ENCODE measurements around the gene OSBPL10.

OSBPL10 gene

GRCh38 chr3:31848163-31848818, 132.8 kb downstream of the OSBPL10 start:
- H3K27me3 ChIP-seq, result no peaks in the 10 kb centered on the region
- TF ChIP-seq CTCF (IDR thresholded peaks at IDR 0.05), result no peak
- intact Hi-C loops (cut with DNase I; ENCODE audit: low total_unique reads), result no loop called here
- DNase-seq, result no peak
- H3K9me3 ChIP-seq, result no peaks in the 10 kb centered on the region
- peaks cover 0 to 4% (median 0%) of the 10 kb centered on the region in 3 donors for H3K36me3 ChIP-seq
- no peak overlapping the region for H3K4me3 ChIP-seq
- peaks cover 0 to 5% (median 1%) of the 10 kb centered on the region in 4 donors for H3K4me1 ChIP-seq
- H3K27ac ChIP-seq, result no peak overlapping the region

- intact Hi-C loops (cut with DNase I; ENCODE audit: low total_unique reads), result no loop called here
- Histone ChIP-seq H3K4me1 (peaks cover 0 to 5% (median 1%) of the 10 kb centered on the region in 4 donors), H3K36me3 (peaks cover 0 to 4% (median 0%) of the 10 kb centered on the region in 3 donors), H3K9me3 (no peaks in the 10 kb centered on the region), H3K27me3 (no peaks in the 10 kb centered on the region), H3K27ac (no peak overlapping the region), H3K4me3 (no peak overlapping the region)
- TF ChIP-seq CTCF (IDR thresholded peaks at IDR 0.05), result no peak
- no peak for DNase-seq
Measured at GRCh38 chr3:31847760-31848159, 133.3 kb downstream of the OSBPL10 start.

DNA sequence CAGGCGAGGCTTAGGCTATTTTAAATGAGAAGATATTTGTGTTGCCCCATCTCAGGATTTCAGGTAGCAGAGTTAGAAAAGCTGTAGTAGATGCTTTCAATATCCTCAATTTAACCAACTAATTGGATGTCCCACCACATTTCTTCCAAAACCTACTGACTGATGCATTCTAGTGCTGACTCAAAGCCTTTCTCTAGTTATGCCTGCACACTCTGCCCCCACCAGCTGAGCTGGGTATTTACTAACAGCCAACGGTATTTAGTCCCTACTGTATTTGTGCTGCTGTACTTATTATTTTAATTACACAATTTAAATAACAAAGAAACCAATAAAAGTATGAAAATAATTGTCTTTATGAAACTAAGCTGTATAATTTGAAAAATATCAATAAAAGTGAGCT, 139.5 kb downstream of the OSBPL10 start:
- Histone ChIP-seq H3K36me3 (no peaks in the 10 kb centered on the region), H3K4me1 (peaks cover 0 to 5% (median 1%) of the 10 kb centered on the region in 4 donors), H3K9me3 (no peaks in the 10 kb centered on the region), H3K27ac (no peak overlapping the region), H3K4me3 (no peak overlapping the region), H3K27me3 (no peaks in the 10 kb centered on the region)
- intact Hi-C loops (cut with DNase I; ENCODE audit: low total_unique reads), result no loop called here
- no peak for DNase-seq
- no peak for TF ChIP-seq CTCF (IDR thresholded peaks at IDR 0.05)

- Histone ChIP-seq H3K27ac (no peak overlapping the region), H3K9me3 (no peaks in the 10 kb centered on the region), H3K4me1 (peaks cover 0 to 18% (median 3%) of the 10 kb centered on the region in 4 donors), H3K4me3 (no peak overlapping the region), H3K36me3 (no peaks in the 10 kb centered on the region), H3K27me3 (no peaks in the 10 kb centered on the region)
- intact Hi-C loops (cut with DNase I; ENCODE audit: low total_unique reads), result no loop called here
- no peak for TF ChIP-seq CTCF (IDR thresholded peaks at IDR 0.05)
- no peak for DNase-seq
Measured at GRCh38 chr3:31840252-31840651, 140.8 kb downstream of the OSBPL10 start.

- no peak overlapping the region for H3K4me3 ChIP-seq
- H3K27ac ChIP-seq, result no peak overlapping the region
- no peaks in the 10 kb centered on the region for H3K36me3 ChIP-seq
- H3K9me3 ChIP-seq, result no peaks in the 10 kb centered on the region
- no peak for TF ChIP-seq CTCF (IDR thresholded peaks at IDR 0.05)
- no peaks in the 10 kb centered on the region for H3K27me3 ChIP-seq
- intact Hi-C loops (cut with DNase I; ENCODE audit: low total_unique reads), result no loop called here
- peaks cover 0 to 21% (median 3%) of the 10 kb centered on the region in 4 donors for H3K4me1 ChIP-seq
- DNase-seq, result no peak
Measured at GRCh38 chr3:31839144-31839917, 141.7 kb downstream of the OSBPL10 start.

All from tibial artery (tissue), 4 donors.